ENCODE data around the gene DHCR24. TPM values are rescaled to one million over a fixed set of nuclear protein-coding genes. Genes with fewer than 3 reads are reported as not detected.
A peak's percentile ranks its signal among the peaks of the same experiment; 100 is the strongest.

Gene DHCR24
- total RNA-seq, 2 experiments from 2014 or later = 114 to 115 TPM

- ChIA-PET POLR2A (no interaction called here), CTCF (no interaction called here)
- Mint-ChIP-seq H3K4me3 (no peak overlapping the region), H3K27ac (no peak overlapping the region), H3K4me1 (no peaks in the 10 kb centered on the region), H3K27me3 (no peaks in the 10 kb centered on the region), H3K36me3 (ENCODE audit: low read depth) (peaks cover 63% of the 10 kb centered on the region), H3K9me3 (no peaks in the 10 kb centered on the region)
- no peak for DNase-seq
Observed at GRCh38 chr1:54869173-54869851, 17.7 kb downstream of the DHCR24 start.

GRCh38 chr1:54867717-54868057 is 19.3 kb downstream of the DHCR24 start:
- Mint-ChIP-seq H3K36me3 (ENCODE audit: low read depth) (peaks cover 67% of the 10 kb centered on the region), H3K9me3 (no peaks in the 10 kb centered on the region), H3K27me3 (no peaks in the 10 kb centered on the region), H3K4me3 (no peak overlapping the region), H3K4me1 (no peaks in the 10 kb centered on the region), H3K27ac (no peak overlapping the region)
- DNase-seq = no peak
- CTCF ChIA-PET = interaction anchor here (1.4 kb wide), 1 partner anchor 77 kb away, joined by 3 read pairs; no protein-coding TSS in a partner anchor
- POLR2A ChIA-PET = no interaction called here

- H3K36me3 Mint-ChIP-seq (ENCODE audit: low read depth) = peaks cover 67% of the 10 kb centered on the region
- H3K4me1 Mint-ChIP-seq = peaks cover 5% of the 10 kb centered on the region
- no peak for DNase-seq
- H3K9me3 Mint-ChIP-seq = no peaks in the 10 kb centered on the region
- no peaks in the 10 kb centered on the region for H3K27me3 Mint-ChIP-seq
- ChIA-PET CTCF (interaction anchor here (1.4 kb wide), 1 partner anchor 78 kb away, joined by 3 read pairs; no protein-coding TSS in a partner anchor), POLR2A (no interaction called here)
- no peak overlapping the region for H3K27ac Mint-ChIP-seq
- no peak overlapping the region for H3K4me3 Mint-ChIP-seq
Observed at GRCh38 chr1:54866801-54867716, 19.9 kb downstream of the DHCR24 start.

GRCh38 chr1:54865238-54866073 is 21.5 kb downstream of the DHCR24 start:
- H3K27me3 Mint-ChIP-seq = no peaks in the 10 kb centered on the region
- H3K4me3 Mint-ChIP-seq = no peak overlapping the region
- H3K36me3 Mint-ChIP-seq (ENCODE audit: low read depth) = peaks cover 66% of the 10 kb centered on the region
- peaks cover 17% of the 10 kb centered on the region for H3K4me1 Mint-ChIP-seq
- DNase-seq = no peak
- H3K9me3 Mint-ChIP-seq = no peaks in the 10 kb centered on the region
- POLR2A ChIA-PET = no interaction called here
- CTCF ChIA-PET = no interaction called here
- no peak overlapping the region for H3K27ac Mint-ChIP-seq

GRCh38 chr1:54864460-54865208 is 22.4 kb downstream of the DHCR24 start:
- Mint-ChIP-seq H3K36me3 (ENCODE audit: low read depth) (peaks cover 72% of the 10 kb centered on the region), H3K27ac (no peak overlapping the region), H3K9me3 (no peaks in the 10 kb centered on the region), H3K4me3 (no peak overlapping the region), H3K4me1 (peaks cover 22% of the 10 kb centered on the region), H3K27me3 (no peaks in the 10 kb centered on the region)
- POLR2A ChIA-PET = no interaction called here
- CTCF ChIA-PET = no interaction called here
- no peak for DNase-seq

- ChIA-PET CTCF (interaction anchor here (1.5 kb wide), 1 partner anchor 24 kb away, joined by 4 read pairs; the partner anchor contains the start of gene DHCR24), POLR2A (no interaction called here)
- Mint-ChIP-seq H3K4me1 (peaks cover 22% of the 10 kb centered on the region), H3K27ac (no peak overlapping the region), H3K9me3 (no peaks in the 10 kb centered on the region), H3K27me3 (no peaks in the 10 kb centered on the region), H3K36me3 (ENCODE audit: low read depth) (peaks cover 72% of the 10 kb centered on the region), H3K4me3 (no peak overlapping the region)
- no peak for DNase-seq
Observed at GRCh38 chr1:54863267-54863665, 23.7 kb downstream of the DHCR24 start.

GRCh38 chr1:54861070-54861761 is 25.8 kb downstream of the DHCR24 start:
- ChIA-PET CTCF (interaction anchor here (0.7 to 1.0 kb wide), 2 partner anchors 13 to 84 kb away, joined by 3 read pairs; no protein-coding TSS in a partner anchor), POLR2A (no interaction called here)
- H3K27me3 Mint-ChIP-seq = no peaks in the 10 kb centered on the region
- no peaks in the 10 kb centered on the region for H3K9me3 Mint-ChIP-seq
- peaks cover 22% of the 10 kb centered on the region for H3K4me1 Mint-ChIP-seq
- peaks cover 73% of the 10 kb centered on the region for H3K36me3 Mint-ChIP-seq (ENCODE audit: low read depth)
- no peak overlapping the region for H3K4me3 Mint-ChIP-seq
- H3K27ac Mint-ChIP-seq = peak overlapping the region; percentile 23
- DNase-seq = no peak

- Mint-ChIP-seq H3K4me3 (no peak overlapping the region), H3K27me3 (no peaks in the 10 kb centered on the region), H3K36me3 (ENCODE audit: low read depth) (peaks cover 70% of the 10 kb centered on the region), H3K9me3 (no peaks in the 10 kb centered on the region), H3K4me1 (peaks cover 22% of the 10 kb centered on the region), H3K27ac (peak overlapping the region; percentile 8)
- POLR2A ChIA-PET = no interaction called here
- no peak for DNase-seq
- CTCF ChIA-PET = no interaction called here
Observed at GRCh38 chr1:54859700-54860391, 27.1 kb downstream of the DHCR24 start.

GRCh38 chr1:54857746-54858561 is 29.0 kb downstream of the DHCR24 start:
- no peak for DNase-seq
- ChIA-PET POLR2A (no interaction called here), CTCF (interaction anchor here (1.5 kb wide), 1 partner anchor 29 kb away, joined by 3 read pairs; the partner anchor contains the start of gene DHCR24)
- Mint-ChIP-seq H3K4me1 (peaks cover 22% of the 10 kb centered on the region), H3K27me3 (no peaks in the 10 kb centered on the region), H3K9me3 (no peaks in the 10 kb centered on the region), H3K36me3 (ENCODE audit: low read depth) (peaks cover 70% of the 10 kb centered on the region), H3K4me3 (no peak overlapping the region), H3K27ac (no peak overlapping the region)

GRCh38 chr1:54857141-54857540 is 29.9 kb downstream of the DHCR24 start:
- no peaks in the 10 kb centered on the region for H3K27me3 Mint-ChIP-seq
- no peaks in the 10 kb centered on the region for H3K9me3 Mint-ChIP-seq
- H3K4me3 Mint-ChIP-seq = no peak overlapping the region
- ChIA-PET CTCF (interaction anchor here (1.5 kb wide), 1 partner anchor 30 kb away, joined by 3 read pairs; the partner anchor contains the start of gene DHCR24), POLR2A (no interaction called here)
- no peak for DNase-seq
- H3K4me1 Mint-ChIP-seq = peaks cover 18% of the 10 kb centered on the region
- H3K36me3 Mint-ChIP-seq (ENCODE audit: low read depth) = peaks cover 70% of the 10 kb centered on the region
- no peak overlapping the region for H3K27ac Mint-ChIP-seq
